Kidney epithelial cell (primary cell): ENCODE measurements around the gene RAB2B. TPM values are rescaled to one million over a fixed set of nuclear protein-coding genes. Genes with fewer than 3 reads are reported as not detected.
A peak's percentile ranks its signal among the peaks of the same experiment; 100 is the strongest.

ENCODE experiments used
- DNase-seq: peaks from one replicate; pipeline ENCODE4 v3.0.0-alpha.2; 2010; ENCODE audit warnings: low read depth
- H3K27me3 ChIP-seq: 2 replicates; pipeline ENCODE4 v1.6.0; 2011; ENCODE audit warnings: low read length; ENCODE audit not compliant: control insufficient read depth, insufficient read depth
- H3K36me3 ChIP-seq: 2 replicates; pipeline ENCODE4 v1.5.1; 2011; ENCODE audit warnings: low read length; ENCODE audit not compliant: control insufficient read depth, insufficient read depth
- H3K4me3 ChIP-seq: 2 replicates; pipeline ENCODE4 v1.5.1; 2011; ENCODE audit warnings: low read depth, mild to moderate bottlenecking, control low read depth, low read length
- CTCF ChIP-seq: IDR thresholded peaks from 2 replicates; pipeline ENCODE4 v1.5.1; 2011; ENCODE audit warnings: mild to moderate bottlenecking, moderate library complexity, low read length, control low read depth, inconsistent platforms; ENCODE audit not compliant: insufficient read depth, poor library complexity, severe bottlenecking
- total RNA-seq: library from RNA; depleted of rRNA; stranded (reverse); fragments of >200 nt; gene quantifications from 2 replicates; pipeline ENCODE4 v1.2.3, GENCODE V29; 2015

Gene RAB2B
- 27.5 and 29.5 TPM in 2 replicates for total RNA-seq

- DNase-seq = peak; percentile 89
- no peaks in the 10 kb centered on the region for H3K27me3 ChIP-seq
- H3K36me3 ChIP-seq = no peaks in the 10 kb centered on the region
- peak within 1 kb of the TSS; percentile 100 for H3K4me3 ChIP-seq
- peak; percentile 98 for TF ChIP-seq CTCF
Measured at GRCh38 chr14:21476925-21477681, at the start of gene RAB2B, which contains the start of gene TOX4. TSS of gene RAB2B (minus strand) at chr14:21476959. CDS start at chr14:21476872, 87 bp downstream. TSS of gene TOX4 (plus strand) at chr14:21477195. CDS start at chr14:21477279, 84 bp downstream.

- no peak for DNase-seq
- no peaks in the 10 kb centered on the region for H3K27me3 ChIP-seq
- no peak for TF ChIP-seq CTCF
- peak within 1 kb of the TSS; percentile 90 for H3K4me3 ChIP-seq
- peaks cover 1% of the 10 kb centered on the region for H3K36me3 ChIP-seq
Measured at GRCh38 chr14:21525962-21526671, 49.4 kb upstream of the RAB2B start, which contains the start of gene SALL2. TSS of gene SALL2 (minus strand) at chr14:21526346. CDS start at chr14:21526127, 219 bp downstream.

- DNase-seq = no peak
- H3K4me3 ChIP-seq = peak overlapping the region; percentile 90
- no peaks in the 10 kb centered on the region for H3K27me3 ChIP-seq
- TF ChIP-seq CTCF = no peak
- peaks cover 1% of the 10 kb centered on the region for H3K36me3 ChIP-seq
Measured at GRCh38 chr14:21525571-21525961, 48.8 kb upstream of the RAB2B start.

- DNase-seq = no peak
- Histone ChIP-seq H3K36me3 (peaks cover 1% of the 10 kb centered on the region), H3K4me3 (peak overlapping the region; percentile 90), H3K27me3 (no peaks in the 10 kb centered on the region)
- no peak for TF ChIP-seq CTCF
Measured at GRCh38 chr14:21524575-21525490, 48.1 kb upstream of the RAB2B start.

GRCh38 chr14:21523203-21523602 lies 46.4 kb upstream of the RAB2B start:
- H3K36me3 ChIP-seq = peaks cover 1% of the 10 kb centered on the region
- H3K4me3 ChIP-seq = no peak overlapping the region
- TF ChIP-seq CTCF = no peak
- H3K27me3 ChIP-seq = no peaks in the 10 kb centered on the region
- DNase-seq = no peak
